K562 (cell line): Measurements from ENCODE around the gene LSS. TPM values are rescaled to one million over a fixed set of nuclear protein-coding genes. Genes with fewer than 3 reads are reported as not detected.
A peak's percentile ranks its signal among the peaks of the same experiment; 100 is the strongest.

Source experiments
- CHD2 ChIP-seq: IDR thresholded peaks from 2 replicates; pipeline ENCODE4 v1.6.1; 2011; ENCODE audit warnings: low read depth, low read length
- EGR1 ChIP-seq: fragments of 450-650 bp; conservative IDR thresholded peaks from 2 replicates; pipeline ENCODE4 v1.6.1; 2017; ENCODE audit warnings: mild to moderate bottlenecking
- ERF ChIP-seq: fragments of 450-650 bp; formaldehyde crosslinking; IDR thresholded peaks from 2 replicates; pipeline ENCODE4 v1.4.0; 2020; ENCODE audit warnings: mild to moderate bottlenecking, mixed read lengths
- GATAD2A ChIP-seq: fragments of 450-650 bp; IDR thresholded peaks from 2 replicates; pipeline ENCODE4 v1.6.1; 2017
- GTF3C2 ChIP-seq: IDR thresholded peaks from 3 replicates; pipeline ENCODE4 v1.6.1; 2011; ENCODE audit warnings: borderline replicate concordance, mild to moderate bottlenecking, moderate library complexity; ENCODE audit not compliant: insufficient read length; ENCODE audit errors: extremely low read depth
- KDM5B ChIP-seq: fragments of 200-600 bp; sonication (generic); IDR thresholded peaks from 2 replicates; pipeline ENCODE4 v1.6.1; 2012; ENCODE audit warnings: low read depth, mild to moderate bottlenecking, moderate library complexity, low read length, control low read depth, inconsistent platforms; ENCODE audit not compliant: insufficient replicate concordance
- LEF1 ChIP-seq: fragments of 450-650 bp; IDR thresholded peaks from 2 replicates; pipeline ENCODE4 v1.6.1; 2016; ENCODE audit warnings: mild to moderate bottlenecking
- MAFK ChIP-seq: IDR thresholded peaks from 2 replicates; pipeline ENCODE4 v1.6.1; 2011; ENCODE audit warnings: low read length, improper control_type of control experiment
- MYNN ChIP-seq, 2 experiments: sonication (generic); formaldehyde crosslinking in 1 of 2; IDR thresholded peaks; 2 replicates each; pipeline versions ENCODE4 v1.5.0 to v1.6.1; 2016 to 2020; ENCODE audit warnings: antibody characterized with exemption in 1 of 2, missing genetic modification reagents in 1 of 2
- NKRF ChIP-seq: fragments of 450-650 bp; IDR thresholded peaks from 2 replicates; pipeline ENCODE4 v1.6.1; 2016; ENCODE audit warnings: borderline replicate concordance
- POLR2A ChIP-seq: fragments of 450-650 bp; conservative IDR thresholded peaks from 2 replicates; pipeline ENCODE4 v1.6.1; 2016
- RNF2 ChIP-seq: sonication (generic); IDR thresholded peaks from 2 replicates; pipeline ENCODE4 v1.6.1; 2016
- polyA plus RNA-seq, 8 experiments: library from polyadenylated mRNA; depleted of rRNA in 4 of 8; stranded (reverse) in 5 of 8; unstranded in 3 of 8; fragments of >200 nt; fragmentation: Nextera tagmentation in 2 of 8; fragmentation: Illumina TruSeq in 1 of 8; extraction: Ambion mirVana in 2 of 8; extraction: Trizol in 1 of 8; gene quantifications; 2 replicates each; pipeline versions ENCODE4 v1.2.1 to v1.2.3, GENCODE V29; 2011 to 2014; ENCODE audit warnings: inconsistent platforms in 1 of 8, missing spikeins in 1 of 8
- total RNA-seq, 7 experiments: library from RNA; depleted of rRNA in 6 of 7; stranded (reverse); fragments of >200 nt in 6 of 7; fragmentation: Illumina TruSeq in 2 of 7; extraction: Trizol in 2 of 7; gene quantifications; 2 replicates each; pipeline versions ENCODE4 v1.2.1 to v1.2.3, GENCODE V29; 2011 to 2021; ENCODE audit warnings: low replicate concordance in 1 of 7
- TF ChIP-seq, protein P1 (sequence below): fragments of 450-650 bp; formaldehyde crosslinking; conservative IDR thresholded peaks from 2 replicates; pipeline ENCODE4 v1.4.0; 2022; ENCODE audit warnings: mild to moderate bottlenecking, missing genetic modification characterization
- TF ChIP-seq, protein P2 (sequence below), 2 experiments: IDR thresholded peaks; 2 replicates each; pipeline ENCODE4 v1.6.1; 2012; ENCODE audit warnings: improper control_type of control experiment in 2 of 2, low read depth in 2 of 2, low read length in 2 of 2, borderline replicate concordance in 1 of 2

The LSS gene
- total and polyA plus RNA-seq, 9 of the 15 experiments (the other 6 are each of a cell fraction or from before 2014, with no cell fraction given) = 2.2 to 89.5 (median 37.4) TPM

DNA sequence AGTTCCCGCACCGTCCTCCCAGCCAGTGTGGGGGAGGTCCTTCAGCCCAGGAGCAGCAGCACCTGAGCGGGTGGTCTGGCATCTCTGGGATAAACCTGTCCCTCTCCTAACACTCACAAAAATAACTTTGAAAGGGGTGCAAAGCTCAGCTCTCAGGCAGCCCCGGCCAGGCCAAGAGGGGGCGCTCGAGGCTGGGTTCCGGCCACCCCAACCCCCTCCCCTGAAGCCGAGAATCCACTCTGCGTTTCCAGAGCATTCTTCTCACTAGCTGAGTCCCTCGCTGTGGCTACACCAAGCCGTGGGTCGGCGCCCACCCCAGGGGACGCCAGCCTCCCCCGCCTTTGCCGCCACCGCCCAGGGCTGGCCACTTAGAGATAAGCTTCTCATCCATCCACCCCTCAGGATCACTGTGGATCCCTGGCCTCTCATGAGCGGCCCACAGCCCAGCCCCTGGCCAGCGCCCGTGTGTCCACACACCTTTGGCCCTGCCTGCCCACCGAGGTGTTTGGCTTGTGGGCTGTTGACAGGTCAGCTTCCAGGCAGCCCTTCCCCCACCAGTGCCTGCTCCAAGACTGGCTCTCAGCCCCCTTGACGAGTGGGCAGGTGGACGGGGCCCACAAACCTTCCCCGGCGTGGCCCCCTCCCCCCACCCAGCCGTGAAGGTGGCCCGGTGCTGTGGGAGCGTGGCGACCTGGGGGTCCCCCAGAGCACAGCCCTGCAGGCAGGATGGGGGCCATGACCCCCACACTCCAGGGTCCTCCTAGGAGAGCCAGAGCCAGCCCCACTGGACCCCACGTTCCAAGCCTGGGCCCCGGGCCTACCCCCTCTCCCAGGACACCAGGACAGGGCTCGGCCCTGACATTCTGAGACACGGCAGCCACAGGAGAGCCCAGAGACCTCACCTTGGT, 75.1 kb downstream of the LSS start (continued):
- TF ChIP-seq, protein P1, sequence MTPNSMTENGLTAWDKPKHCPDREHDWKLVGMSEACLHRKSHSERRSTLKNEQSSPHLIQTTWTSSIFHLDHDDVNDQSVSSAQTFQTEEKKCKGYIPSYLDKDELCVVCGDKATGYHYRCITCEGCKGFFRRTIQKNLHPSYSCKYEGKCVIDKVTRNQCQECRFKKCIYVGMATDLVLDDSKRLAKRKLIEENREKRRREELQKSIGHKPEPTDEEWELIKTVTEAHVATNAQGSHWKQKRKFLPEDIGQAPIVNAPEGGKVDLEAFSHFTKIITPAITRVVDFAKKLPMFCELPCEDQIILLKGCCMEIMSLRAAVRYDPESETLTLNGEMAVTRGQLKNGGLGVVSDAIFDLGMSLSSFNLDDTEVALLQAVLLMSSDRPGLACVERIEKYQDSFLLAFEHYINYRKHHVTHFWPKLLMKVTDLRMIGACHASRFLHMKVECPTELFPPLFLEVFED (CRISPR knock-in tag) = no peak
- no peak for TF ChIP-seq CHD2
- TF ChIP-seq RNF2 = peak; percentile 70; the same call in 1 of the 2 replicates
- no peak for TF ChIP-seq KDM5B
- TF ChIP-seq, protein P2, sequence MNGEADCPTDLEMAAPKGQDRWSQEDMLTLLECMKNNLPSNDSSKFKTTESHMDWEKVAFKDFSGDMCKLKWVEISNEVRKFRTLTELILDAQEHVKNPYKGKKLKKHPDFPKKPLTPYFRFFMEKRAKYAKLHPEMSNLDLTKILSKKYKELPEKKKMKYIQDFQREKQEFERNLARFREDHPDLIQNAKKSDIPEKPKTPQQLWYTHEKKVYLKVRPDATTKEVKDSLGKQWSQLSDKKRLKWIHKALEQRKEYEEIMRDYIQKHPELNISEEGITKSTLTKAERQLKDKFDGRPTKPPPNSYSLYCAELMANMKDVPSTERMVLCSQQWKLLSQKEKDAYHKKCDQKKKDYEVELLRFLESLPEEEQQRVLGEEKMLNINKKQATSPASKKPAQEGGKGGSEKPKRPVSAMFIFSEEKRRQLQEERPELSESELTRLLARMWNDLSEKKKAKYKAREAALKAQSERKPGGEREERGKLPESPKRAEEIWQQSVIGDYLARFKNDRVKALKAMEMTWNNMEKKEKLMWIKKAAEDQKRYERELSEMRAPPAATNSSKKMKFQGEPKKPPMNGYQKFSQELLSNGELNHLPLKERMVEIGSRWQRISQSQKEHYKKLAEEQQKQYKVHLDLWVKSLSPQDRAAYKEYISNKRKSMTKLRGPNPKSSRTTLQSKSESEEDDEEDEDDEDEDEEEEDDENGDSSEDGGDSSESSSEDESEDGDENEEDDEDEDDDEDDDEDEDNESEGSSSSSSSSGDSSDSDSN (IDR thresholded peaks at IDR 0.05; ENCODE audit: borderline replicate concordance in 1 of 2, low read depth in 2 of 2, low read length in 2 of 2) = 0 out of 4 replicates have a peak, but pooled peaks of 1 of the 2 experiments have one; percentile 48
- no peak for TF ChIP-seq MAFK
- TF ChIP-seq MYNN (IDR thresholded peaks at IDR 0.05) = no peak
- TF ChIP-seq MYNN (CRISPR knock-in tag; IDR thresholded peaks at IDR 0.05) = no peak
- no peak; the same call in 1 of the 2 replicates for TF ChIP-seq GATAD2A
- peak; percentile 80 for TF ChIP-seq LEF1
- TF ChIP-seq ERF (CRISPR knock-in tag) = no peak
- TF ChIP-seq POLR2A = 0 out of 2 replicates have a peak, but pooled peaks have one; percentile 62
- TF ChIP-seq EGR1 = peak; percentile 98
- TF ChIP-seq GTF3C2 = no peak
- no peak for TF ChIP-seq NKRF
